Measurements from ENCODE around the gene ARMS2.

The ARMS2 gene

DNA sequence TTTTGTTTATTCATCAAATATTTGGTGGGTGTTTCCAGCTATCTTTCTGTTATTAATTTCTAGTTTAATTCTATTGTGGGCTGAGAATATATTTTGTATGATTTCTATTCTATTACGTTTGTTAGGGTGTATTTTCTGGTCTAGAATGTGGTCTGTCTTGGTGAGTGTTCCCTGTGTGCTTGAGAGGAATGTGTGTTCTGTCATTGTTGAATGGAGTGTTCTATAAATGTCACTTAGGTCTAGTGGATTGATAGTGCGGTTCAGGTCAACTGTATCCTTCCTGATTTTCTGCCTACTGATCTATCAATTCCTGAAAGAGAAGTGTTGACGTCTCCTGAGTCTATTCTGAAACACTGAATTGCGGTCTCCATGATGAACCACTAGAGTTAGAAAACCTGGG is 15.4 kb downstream of the ARMS2 start:
- TF ChIP-seq REST (IDR thresholded peaks at IDR 0.05; ENCODE audit: insufficient read depth in 1 of 2, low read depth in 2 of 2, low read length in 2 of 2) = no peak
- no peak for TF ChIP-seq TAF1 (IDR thresholded peaks at IDR 0.05; ENCODE audit: borderline replicate concordance, insufficient read depth, low read length)
- TF ChIP-seq FOXP2 (optimal IDR thresholded peaks at IDR 0.05; ENCODE audit: borderline replicate concordance, extremely low read depth, extremely low read length, insufficient read depth) = no peak
- no peak for TF ChIP-seq POLR2AphosphoS5 (IDR thresholded peaks at IDR 0.05; ENCODE audit: low read depth, low read length)
- TF ChIP-seq SIN3A (IDR thresholded peaks at IDR 0.05; ENCODE audit: borderline replicate concordance, insufficient read depth, low read length) = no peak

DNA sequence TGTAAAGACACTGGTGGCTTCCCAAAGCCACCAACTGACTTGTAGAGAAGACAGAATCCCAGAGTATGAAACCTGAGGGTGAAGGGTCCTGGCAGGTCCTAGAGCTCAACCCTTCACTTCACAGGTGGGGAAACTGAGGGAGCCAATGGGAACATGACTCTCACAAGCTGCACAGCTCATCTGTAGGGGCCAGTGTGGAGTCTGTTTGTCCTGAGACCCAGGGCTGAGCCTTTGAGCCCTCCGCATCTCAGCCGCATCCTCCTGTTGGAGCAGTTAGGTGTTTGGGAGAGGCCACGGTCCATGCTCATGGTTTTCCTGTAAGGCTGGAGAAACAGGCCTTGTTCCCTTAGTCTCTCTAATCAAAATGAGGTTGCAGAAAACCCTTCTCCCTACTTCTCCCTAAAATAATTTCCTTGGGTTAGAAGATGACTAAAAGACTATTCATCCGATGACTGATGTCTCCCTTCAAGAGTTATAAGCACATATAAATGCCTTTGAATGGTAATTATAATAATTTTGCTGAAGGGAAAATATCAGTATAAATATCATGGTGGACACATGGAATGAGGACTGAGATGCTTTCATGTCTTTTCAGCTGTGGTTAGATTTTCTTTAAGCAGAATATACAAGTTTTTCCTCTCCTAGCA is 17.2 kb downstream of the ARMS2 start:
- TF ChIP-seq SIN3A (IDR thresholded peaks at IDR 0.05; ENCODE audit: borderline replicate concordance, insufficient read depth, low read length) (no peak), REST (IDR thresholded peaks at IDR 0.05; ENCODE audit: insufficient read depth in 1 of 2, low read depth in 2 of 2, low read length in 2 of 2) (no peak), FOXP2 (optimal IDR thresholded peaks at IDR 0.05; ENCODE audit: borderline replicate concordance, extremely low read depth, extremely low read length, insufficient read depth) (no peak), POLR2AphosphoS5 (IDR thresholded peaks at IDR 0.05; ENCODE audit: low read depth, low read length) (no peak), TAF1 (IDR thresholded peaks at IDR 0.05; ENCODE audit: borderline replicate concordance, insufficient read depth, low read length) (no peak)

- TF ChIP-seq REST (IDR thresholded peaks at IDR 0.05; ENCODE audit: insufficient read depth in 1 of 2, low read depth in 2 of 2, low read length in 2 of 2) = no peak
These were observed 18.7 kb downstream of the ARMS2 start for GRCh38 chr10:122473116-122473515.

- no peak; the same call in 1 of the 2 replicates for TF ChIP-seq POLR2AphosphoS5 (IDR thresholded peaks at IDR 0.05; ENCODE audit: low read depth, low read length)
- TF ChIP-seq TAF1 (IDR thresholded peaks at IDR 0.05; ENCODE audit: borderline replicate concordance, insufficient read depth, low read length) = no peak
- no peak for TF ChIP-seq FOXP2 (optimal IDR thresholded peaks at IDR 0.05; ENCODE audit: borderline replicate concordance, extremely low read depth, extremely low read length, insufficient read depth)
- no peak for TF ChIP-seq SIN3A (IDR thresholded peaks at IDR 0.05; ENCODE audit: borderline replicate concordance, insufficient read depth, low read length)
- no peak for TF ChIP-seq REST (IDR thresholded peaks at IDR 0.05; ENCODE audit: insufficient read depth in 1 of 2, low read depth in 2 of 2, low read length in 2 of 2)
These were observed 19.8 kb downstream of the ARMS2 start for GRCh38 chr10:122474131-122474818.

All from PFSK-1 (cell line).